CD4-positive, alpha-beta T cell treated with Interferon alpha-2 for 1 hour (primary cell): ENCODE data around the gene NOSIP.

Experiments used
- DNase-seq, 2 donors: peaks; one replicate each; pipeline ENCODE4 v3.0.0-alpha.2; 2020 to 2022

NOSIP gene

GRCh38 chr19:49570138-49570856, 10.1 kb downstream of the NOSIP start:
- DNase-seq = peak; percentile 81 to 89

DNA sequence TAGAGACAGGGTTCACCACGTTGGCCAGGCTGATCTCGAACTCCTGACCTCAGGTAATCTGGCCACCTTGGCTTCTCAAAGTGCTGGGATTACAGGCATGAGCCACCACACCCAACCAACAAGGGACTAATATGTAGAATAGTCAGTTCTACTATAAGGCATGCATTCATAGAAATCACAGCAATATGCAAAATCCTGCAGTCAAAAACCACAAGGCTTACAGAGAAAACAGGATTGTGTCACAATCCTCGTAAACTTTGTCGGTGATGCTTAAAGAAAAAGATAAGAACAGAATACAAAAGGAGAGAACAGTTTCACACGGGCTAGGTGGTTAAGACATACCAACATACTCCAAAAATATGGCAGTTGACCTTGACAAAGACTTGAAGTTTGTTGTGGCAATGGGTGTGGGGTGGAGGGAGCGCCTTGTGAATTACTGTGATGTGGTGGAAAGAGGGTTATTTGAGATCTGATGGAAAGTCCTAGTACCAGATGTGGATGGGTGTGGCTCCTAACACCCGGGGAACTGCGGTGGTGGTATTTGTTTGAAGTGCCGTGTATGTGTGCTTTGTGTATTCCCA, 12.4 kb downstream of the NOSIP start:
- peak; percentile 77 to 88 for DNase-seq

DNA sequence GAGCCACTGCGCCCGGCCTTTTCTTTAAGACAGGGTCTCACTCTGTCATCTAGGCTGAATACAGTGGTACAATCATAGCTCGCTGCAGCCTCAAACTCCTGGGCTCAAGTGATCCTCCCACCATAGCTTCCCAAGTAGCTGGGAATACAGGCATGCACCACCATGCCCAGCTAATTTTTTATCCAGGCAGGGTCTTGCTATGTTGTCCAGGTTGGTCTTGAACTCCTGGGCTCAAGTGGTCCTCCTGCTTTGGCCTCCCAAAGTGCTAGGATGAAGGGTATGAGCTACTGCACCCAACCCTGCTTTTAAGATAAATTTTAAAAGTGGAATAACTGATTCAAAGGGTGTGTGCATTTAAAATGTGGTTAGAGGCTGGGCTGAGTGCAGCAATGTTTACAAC, 14.1 kb downstream of the NOSIP start:
- no peak for DNase-seq

GRCh38 chr19:49565261-49565660, 15.1 kb downstream of the NOSIP start:
- peak in 1 of 2 donors; percentile 47 for DNase-seq

- DNase-seq = no peak
These were observed 15.7 kb downstream of the NOSIP start for GRCh38 chr19:49564616-49565045.

GRCh38 chr19:49560358-49560900, 19.9 kb downstream of the NOSIP start:
- DNase-seq = peak in 1 of 2 donors; percentile 58

DNA sequence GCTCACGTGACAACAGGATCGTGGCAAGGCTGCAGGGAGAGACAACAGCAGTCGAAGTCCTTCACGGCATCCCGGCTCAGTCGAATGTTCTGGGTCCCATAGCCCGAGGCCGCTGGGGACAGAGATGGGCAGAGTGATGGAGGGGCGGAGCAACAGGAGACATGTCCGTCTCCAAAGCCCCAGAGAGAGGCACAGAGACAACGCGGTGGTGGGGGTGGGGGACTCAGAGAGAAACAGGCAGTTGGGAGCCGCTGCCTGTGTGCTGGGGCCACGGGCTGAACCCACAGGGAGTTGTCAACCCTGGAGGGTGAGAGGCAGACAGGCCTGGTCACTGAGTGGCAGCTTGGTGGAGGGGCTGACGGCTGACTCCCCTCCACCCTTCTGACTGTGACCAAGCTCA, 20.4 kb downstream of the NOSIP start:
- no peak for DNase-seq

GRCh38 chr19:49559443-49559842, 20.9 kb downstream of the NOSIP start:
- no peak for DNase-seq

- no peak for DNase-seq
These were observed 21.8 kb downstream of the NOSIP start for GRCh38 chr19:49558591-49558990.

GRCh38 chr19:49557641-49558325, 22.6 kb downstream of the NOSIP start:
- no peak for DNase-seq

DNA sequence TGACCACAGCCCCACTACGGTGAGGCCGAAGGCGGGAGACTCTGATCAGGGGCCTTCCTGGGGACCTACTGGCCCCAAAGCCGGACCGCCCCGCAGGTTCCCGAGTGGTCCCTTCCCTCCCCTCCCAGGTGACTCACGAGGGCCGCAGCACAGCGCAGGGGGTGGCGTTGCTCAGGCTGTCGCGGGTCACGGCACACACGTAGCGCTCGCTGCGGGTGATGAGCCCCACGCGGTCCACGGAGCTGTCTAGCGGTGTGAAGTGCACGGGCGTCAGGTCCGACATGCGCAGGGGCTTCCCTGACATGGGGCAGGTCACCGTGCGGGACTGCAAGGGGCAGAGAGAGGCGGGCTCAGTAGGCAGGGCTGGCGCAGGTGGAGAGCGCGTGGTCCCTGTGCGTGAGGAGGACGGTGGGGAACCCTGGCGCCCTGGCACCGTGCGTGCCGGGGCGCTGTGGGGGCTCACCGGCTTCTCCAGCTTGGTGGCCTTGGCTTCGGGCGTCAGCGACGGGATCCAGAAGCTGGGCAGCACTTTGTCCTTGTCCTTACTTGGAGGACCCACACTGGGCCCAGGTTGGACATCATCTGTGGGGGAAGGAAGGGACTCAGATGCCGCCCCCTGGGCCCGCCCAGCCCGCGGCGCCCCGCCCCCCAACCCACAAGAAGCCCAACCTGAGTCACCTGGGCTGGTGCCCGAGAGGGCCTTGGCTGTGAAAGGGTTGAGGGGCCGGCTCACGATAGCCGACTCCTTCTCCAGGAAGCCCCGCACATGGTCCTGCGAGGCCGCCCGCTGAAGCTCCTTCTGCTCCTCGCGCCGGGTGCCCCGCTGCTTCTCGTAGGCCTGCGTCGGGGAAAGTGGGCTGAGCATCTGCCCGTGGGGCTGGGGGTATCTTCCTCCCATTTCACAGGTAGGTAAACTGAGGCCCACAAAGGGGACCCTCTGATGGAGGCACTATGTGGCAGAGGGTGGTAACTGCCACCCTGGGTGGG, 23.7 kb downstream of the NOSIP start:
- DNase-seq = peak in 1 of 2 donors; percentile 49

- peak; percentile 83 to 87 for DNase-seq
These were observed 24.6 kb downstream of the NOSIP start for GRCh38 chr19:49555600-49556411.

DNA sequence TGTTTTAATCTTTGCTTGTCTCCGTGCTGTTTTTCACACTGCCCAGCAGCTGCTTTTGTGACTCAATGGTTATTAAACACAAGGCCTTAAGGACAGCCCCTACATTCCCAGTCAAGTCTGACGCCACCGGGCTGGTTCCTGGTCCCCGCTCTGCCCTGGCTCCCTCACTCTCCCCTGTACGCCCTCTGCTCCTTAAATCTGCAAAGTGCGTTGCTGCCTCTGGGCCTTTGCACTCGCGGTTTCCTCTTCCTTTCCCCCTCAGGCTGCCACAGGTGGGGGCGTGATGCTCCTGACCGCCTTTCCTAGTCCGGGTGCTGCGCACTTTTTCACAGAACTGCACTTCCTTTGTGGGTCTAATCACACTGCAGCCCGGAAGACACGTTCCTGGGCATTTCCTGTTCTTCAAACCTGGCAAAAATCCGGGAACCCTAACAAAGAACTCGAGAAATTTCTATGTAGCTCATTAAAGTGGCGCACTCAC, 25.6 kb downstream of the NOSIP start:
- peak; percentile 74 to 83 for DNase-seq

DNA sequence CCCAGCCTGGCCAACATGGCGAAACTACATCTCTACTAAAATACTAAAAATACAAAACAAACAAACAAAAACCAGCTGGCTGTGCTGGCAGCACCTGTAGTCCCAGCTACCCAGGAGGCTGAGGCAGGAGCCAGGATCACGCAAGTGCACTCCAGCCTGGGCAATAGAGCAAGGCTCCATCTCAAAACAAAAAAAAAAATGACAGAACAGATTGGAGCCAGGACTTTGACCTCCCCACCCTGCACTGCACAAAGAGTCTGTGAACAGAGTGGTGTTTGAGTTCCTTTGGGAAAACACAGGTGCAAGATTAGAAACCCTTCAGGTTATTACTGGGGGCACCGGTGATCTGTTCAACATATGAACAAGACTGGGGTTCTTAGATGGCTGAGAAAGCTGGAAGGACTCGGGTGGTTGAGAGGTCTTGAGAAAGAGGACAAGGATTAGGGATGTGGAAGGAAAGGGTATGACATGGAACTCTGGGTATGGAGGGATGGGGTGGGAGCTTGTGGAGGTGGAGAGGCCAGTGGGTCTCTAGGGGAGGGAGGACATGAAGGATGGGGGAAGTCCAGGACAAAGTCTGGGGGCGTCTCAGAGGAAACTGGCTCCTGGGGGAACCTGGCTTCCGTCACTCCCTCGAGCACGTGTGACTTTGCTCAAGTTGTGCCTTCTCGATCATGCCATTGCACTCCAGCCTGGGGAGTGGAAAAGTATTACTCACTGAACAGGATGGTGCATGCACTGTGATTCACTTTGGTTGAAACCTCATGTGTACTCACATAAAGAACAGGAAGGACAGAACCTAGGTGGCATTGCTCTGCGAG, 26.7 kb downstream of the NOSIP start:
- DNase-seq = peak in 1 of 2 donors; percentile 36

DNA sequence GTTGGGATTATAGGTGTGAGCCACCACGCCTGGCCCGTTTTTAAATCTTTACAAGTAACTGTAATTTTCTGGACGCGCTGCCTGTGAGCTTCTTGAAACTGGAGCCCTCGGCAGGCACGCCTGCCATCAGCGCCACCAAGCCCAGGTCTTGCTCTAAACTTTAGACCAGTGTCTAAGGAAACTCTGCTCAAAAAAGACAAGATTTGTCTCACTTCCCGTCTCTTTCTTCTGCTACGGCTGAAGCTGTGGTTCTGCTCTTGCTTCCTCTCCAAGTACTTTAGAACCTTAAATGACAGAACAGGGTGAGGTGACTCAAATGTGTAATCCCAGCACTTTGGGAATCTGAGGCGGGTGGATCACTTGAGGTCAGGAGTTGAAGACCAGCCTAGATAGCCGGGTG, 27.6 kb downstream of the NOSIP start:
- peak in 1 of 2 donors; percentile 57 for DNase-seq

DNA sequence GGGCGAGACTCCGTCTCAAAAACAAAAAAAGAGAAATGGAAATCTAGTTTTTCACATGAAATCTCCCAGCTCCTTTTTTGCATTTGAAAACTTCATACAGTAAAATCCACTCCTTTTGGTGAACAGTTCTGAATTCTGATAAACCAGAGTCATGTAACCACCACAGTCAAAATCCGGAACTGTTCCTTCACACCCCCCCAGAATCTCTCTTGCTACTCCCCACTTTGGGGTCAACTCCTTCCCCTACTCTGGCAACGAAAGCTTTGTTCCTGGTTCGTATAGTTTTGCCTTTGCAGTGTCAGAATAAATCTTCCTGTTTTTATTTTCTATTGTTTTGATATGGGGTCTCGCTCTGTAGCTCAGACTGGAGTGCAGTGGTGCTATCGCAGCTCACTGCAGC, 28.8 kb downstream of the NOSIP start:
- no peak for DNase-seq

DNA sequence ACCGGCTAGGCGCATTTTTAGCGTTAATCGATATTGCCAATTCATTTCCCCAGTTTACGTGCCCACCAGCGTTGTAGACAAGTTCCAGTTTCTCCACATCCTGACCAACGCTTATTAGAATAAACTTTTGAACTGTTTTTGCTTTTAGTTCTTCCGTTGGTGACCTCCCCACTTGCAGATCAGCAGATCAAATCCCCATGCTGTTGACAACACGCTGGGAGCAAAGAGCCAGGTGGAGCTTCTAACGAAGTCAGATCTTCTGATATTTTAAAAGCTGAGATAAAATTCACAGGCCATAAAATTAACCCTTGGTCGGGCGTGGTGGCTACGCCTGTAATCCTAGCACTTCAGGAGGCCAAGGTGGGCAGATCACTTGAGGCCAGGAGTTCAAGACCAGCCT, 31.3 kb downstream of the NOSIP start:
- no peak for DNase-seq

DNA sequence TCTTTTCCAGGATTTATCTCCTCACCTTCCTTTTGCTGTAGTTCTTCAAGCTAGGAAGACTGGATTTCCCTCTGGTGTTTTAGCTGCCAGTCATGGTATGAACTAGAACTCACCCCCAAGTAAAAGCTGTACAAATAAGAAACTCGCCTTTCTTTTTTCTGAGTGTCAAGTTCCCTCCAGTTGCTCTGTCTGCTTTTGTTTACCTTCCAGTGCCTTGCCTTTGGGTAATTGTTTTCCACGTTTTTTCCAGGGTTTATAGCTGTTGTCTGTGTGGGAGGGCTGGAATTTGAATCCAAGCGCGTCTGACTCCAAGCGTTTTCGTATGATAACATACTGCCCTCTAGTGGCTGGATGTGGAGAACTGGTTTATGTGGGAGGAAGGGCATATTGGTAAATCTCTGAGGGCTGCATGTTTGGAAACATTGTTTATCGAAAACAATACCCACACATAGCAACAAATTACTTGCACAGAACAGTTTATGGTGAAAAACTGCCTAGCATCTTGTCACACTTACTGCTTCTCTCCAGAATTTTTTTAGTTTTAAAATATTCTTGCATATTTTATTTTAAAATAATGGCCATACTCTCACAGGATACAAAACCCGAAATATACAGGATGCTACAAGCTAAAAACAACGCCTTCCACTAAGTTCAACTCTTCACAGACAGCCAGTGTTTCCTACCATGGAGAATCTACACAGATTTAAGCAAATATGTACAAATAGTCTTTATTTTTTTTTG, 33.4 kb downstream of the NOSIP start:
- peak; percentile 68 to 85 for DNase-seq

DNA sequence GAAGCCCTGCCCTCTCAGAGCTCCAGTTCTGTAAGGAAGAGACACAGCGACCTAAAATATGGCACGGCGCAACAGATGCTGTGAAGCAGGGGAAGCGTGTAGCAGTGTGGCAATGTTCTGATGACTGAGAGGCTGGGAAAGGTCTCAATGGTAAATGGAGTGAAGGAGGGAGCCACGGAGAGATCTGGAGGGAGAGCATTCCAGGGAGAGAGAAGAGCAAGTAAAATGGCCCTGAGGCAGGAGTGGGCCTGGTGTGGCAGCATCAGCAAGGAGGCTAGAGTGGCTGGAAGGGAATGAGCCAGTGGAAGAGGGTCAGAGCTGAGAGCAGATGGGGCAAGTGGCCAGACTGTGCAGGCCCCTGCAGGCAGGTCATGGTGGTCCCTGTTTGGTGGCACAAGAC, 36.2 kb downstream of the NOSIP start:
- DNase-seq = no peak

GRCh38 chr19:49543032-49543431, 37.3 kb downstream of the NOSIP start:
- DNase-seq = no peak
